ENCODE results near the gene ABCG2. TPM values are rescaled to one million over a fixed set of nuclear protein-coding genes. Genes with fewer than 3 reads are reported as not detected.

The ABCG2 gene
- total RNA-seq, 1 donor from 2014 or later = 0.56 TPM

DNA sequence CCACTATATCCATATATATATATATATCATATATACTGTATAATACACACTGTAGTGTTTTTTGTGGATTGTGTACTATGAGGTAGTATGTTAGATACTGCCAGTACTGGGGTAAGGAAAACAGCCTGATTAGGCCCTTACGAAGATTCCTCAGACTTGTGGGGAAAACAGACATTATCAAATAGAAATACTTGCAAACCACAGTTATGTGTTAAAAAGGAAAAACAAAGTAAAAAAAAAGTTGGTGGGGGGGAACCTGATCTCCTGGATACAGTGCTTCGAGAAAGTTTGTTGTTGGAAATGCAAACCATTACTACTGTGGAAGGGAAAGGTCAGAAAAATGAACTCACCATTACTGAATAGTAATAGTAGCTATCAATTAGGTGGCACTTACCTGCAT is 98.0 kb downstream of the ABCG2 start:
- no peak for DNase-seq
- Mint-ChIP-seq H3K27me3 (no peaks in the 10 kb centered on the region), H3K4me1 (peaks cover 4% of the 10 kb centered on the region), H3K4me3 (no peak overlapping the region), H3K9me3 (no peaks in the 10 kb centered on the region), H3K36me3 (ENCODE audit: low read depth) (peaks cover 12% of the 10 kb centered on the region), H3K27ac (no peak overlapping the region)
- intact Hi-C loops (cut with micrococcal nuclease) = no loop called here

DNA sequence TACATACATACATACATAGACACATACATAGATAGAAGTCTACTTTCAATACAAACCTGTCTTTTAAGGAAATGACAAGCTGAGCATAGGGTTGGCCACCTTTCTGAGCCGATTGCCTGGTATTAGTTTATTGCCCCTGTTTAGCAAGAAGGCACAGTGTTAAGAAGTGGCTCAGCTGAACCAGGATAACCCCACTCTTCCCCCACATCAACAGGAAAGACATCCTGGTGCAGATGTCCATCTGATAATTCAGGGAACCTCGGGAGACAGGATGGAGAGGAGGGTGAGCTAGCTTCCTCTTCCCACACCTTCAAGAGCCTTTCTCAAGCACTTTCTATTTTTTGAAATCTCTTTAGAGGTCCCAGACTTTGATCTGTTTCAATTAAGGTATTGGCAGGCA is 98.7 kb downstream of the ABCG2 start:
- Mint-ChIP-seq H3K36me3 (ENCODE audit: low read depth) (peaks cover 12% of the 10 kb centered on the region), H3K4me3 (no peak overlapping the region), H3K27ac (no peak overlapping the region), H3K4me1 (peaks cover 4% of the 10 kb centered on the region), H3K9me3 (no peaks in the 10 kb centered on the region), H3K27me3 (no peaks in the 10 kb centered on the region)
- intact Hi-C loops (cut with micrococcal nuclease) = no loop called here
- no peak for DNase-seq

- intact Hi-C loops (cut with micrococcal nuclease) = no loop called here
- H3K36me3 Mint-ChIP-seq (ENCODE audit: low read depth) = peaks cover 15% of the 10 kb centered on the region
- H3K27ac Mint-ChIP-seq = no peak overlapping the region
- no peaks in the 10 kb centered on the region for H3K9me3 Mint-ChIP-seq
- H3K4me1 Mint-ChIP-seq = peaks cover 4% of the 10 kb centered on the region
- no peak overlapping the region for H3K4me3 Mint-ChIP-seq
- no peak for DNase-seq
- no peaks in the 10 kb centered on the region for H3K27me3 Mint-ChIP-seq
These were observed 100.1 kb downstream of the ABCG2 start for GRCh38 chr4:88058295-88058694.

GRCh38 chr4:88054901-88055300 is 103.5 kb downstream of the ABCG2 start:
- no peaks in the 10 kb centered on the region for H3K27me3 Mint-ChIP-seq
- H3K9me3 Mint-ChIP-seq = no peaks in the 10 kb centered on the region
- H3K4me3 Mint-ChIP-seq = no peak overlapping the region
- H3K27ac Mint-ChIP-seq = no peak overlapping the region
- DNase-seq = no peak
- peaks cover 4% of the 10 kb centered on the region for H3K4me1 Mint-ChIP-seq
- intact Hi-C loops (cut with micrococcal nuclease) = no loop called here
- peaks cover 18% of the 10 kb centered on the region for H3K36me3 Mint-ChIP-seq (ENCODE audit: low read depth)

GRCh38 chr4:88054229-88054628 is 104.2 kb downstream of the ABCG2 start:
- Mint-ChIP-seq H3K4me3 (no peak overlapping the region), H3K36me3 (ENCODE audit: low read depth) (peaks cover 14% of the 10 kb centered on the region), H3K4me1 (no peaks in the 10 kb centered on the region), H3K27ac (no peak overlapping the region), H3K27me3 (no peaks in the 10 kb centered on the region), H3K9me3 (no peaks in the 10 kb centered on the region)
- DNase-seq = no peak
- intact Hi-C loops (cut with micrococcal nuclease) = no loop called here

DNA sequence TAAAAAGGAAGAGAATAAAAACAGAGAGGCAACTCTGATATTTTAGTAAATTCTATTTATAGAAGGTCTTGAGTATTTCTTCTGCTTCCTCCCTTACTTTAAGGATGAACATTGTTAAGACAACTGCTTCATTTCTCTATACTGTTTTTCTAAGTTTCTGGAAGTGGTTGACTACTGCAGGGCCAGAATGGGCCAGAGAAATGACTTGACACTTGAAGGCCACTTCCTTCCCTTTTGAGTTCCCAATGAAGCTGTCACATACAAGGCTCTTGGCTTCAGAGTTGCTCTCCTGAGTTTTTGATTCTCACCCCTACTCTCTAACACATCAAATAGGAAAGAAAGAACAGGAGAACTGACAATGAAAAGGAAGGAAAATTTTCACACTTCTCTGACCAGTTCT is 113.4 kb downstream of the ABCG2 start:
- Mint-ChIP-seq H3K27ac (no peak overlapping the region), H3K9me3 (no peaks in the 10 kb centered on the region), H3K36me3 (ENCODE audit: low read depth) (peaks cover 13% of the 10 kb centered on the region), H3K4me3 (no peak overlapping the region), H3K27me3 (no peaks in the 10 kb centered on the region), H3K4me1 (no peaks in the 10 kb centered on the region)
- intact Hi-C loops (cut with micrococcal nuclease) = no loop called here
- no peak for DNase-seq

- intact Hi-C loops (cut with micrococcal nuclease) = no loop called here
- H3K27ac Mint-ChIP-seq = no peak overlapping the region
- H3K9me3 Mint-ChIP-seq = no peaks in the 10 kb centered on the region
- no peak for DNase-seq
- H3K36me3 Mint-ChIP-seq (ENCODE audit: low read depth) = peaks cover 16% of the 10 kb centered on the region
- no peaks in the 10 kb centered on the region for H3K27me3 Mint-ChIP-seq
- H3K4me3 Mint-ChIP-seq = no peak overlapping the region
- H3K4me1 Mint-ChIP-seq = no peaks in the 10 kb centered on the region
These were observed 114.7 kb downstream of the ABCG2 start for GRCh38 chr4:88043586-88044340.

GRCh38 chr4:88043001-88043400 is 115.4 kb downstream of the ABCG2 start:
- no peak overlapping the region for H3K4me3 Mint-ChIP-seq
- H3K4me1 Mint-ChIP-seq = no peaks in the 10 kb centered on the region
- H3K9me3 Mint-ChIP-seq = no peaks in the 10 kb centered on the region
- intact Hi-C loops (cut with micrococcal nuclease) = no loop called here
- H3K27ac Mint-ChIP-seq = no peak overlapping the region
- no peak for DNase-seq
- H3K27me3 Mint-ChIP-seq = no peaks in the 10 kb centered on the region
- H3K36me3 Mint-ChIP-seq (ENCODE audit: low read depth) = peaks cover 15% of the 10 kb centered on the region

DNA sequence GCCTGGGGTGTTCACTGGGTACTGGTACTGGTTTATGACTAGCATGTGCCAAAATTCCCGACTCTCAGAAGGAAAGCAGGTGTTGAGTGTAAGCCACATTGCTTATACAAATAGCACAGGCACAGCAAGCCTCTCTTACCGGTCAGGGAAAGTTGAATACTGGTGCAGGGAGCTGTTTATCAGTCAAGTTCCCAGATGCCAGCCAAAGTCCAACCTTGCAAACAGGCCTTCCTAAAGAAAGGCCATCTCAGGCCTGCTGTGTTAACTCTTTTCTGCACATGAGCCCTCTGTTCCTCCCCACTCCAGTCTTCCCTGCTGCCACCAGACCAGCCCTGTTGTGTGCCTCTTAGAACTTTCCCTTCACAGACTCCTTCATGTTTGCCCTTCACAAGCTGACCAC is 116.8 kb downstream of the ABCG2 start:
- H3K36me3 Mint-ChIP-seq (ENCODE audit: low read depth) = peaks cover 16% of the 10 kb centered on the region
- H3K4me1 Mint-ChIP-seq = no peaks in the 10 kb centered on the region
- H3K4me3 Mint-ChIP-seq = no peak overlapping the region

GRCh38 chr4:88040707-88041106 is 117.7 kb downstream of the ABCG2 start:
- Mint-ChIP-seq H3K36me3 (ENCODE audit: low read depth) (peaks cover 19% of the 10 kb centered on the region), H3K27ac (no peak overlapping the region), H3K4me3 (no peak overlapping the region), H3K4me1 (no peaks in the 10 kb centered on the region), H3K9me3 (no peaks in the 10 kb centered on the region), H3K27me3 (no peaks in the 10 kb centered on the region)
- DNase-seq = no peak
- intact Hi-C loops (cut with micrococcal nuclease) = no loop called here

More for the DNA sequence above, 116.8 kb downstream of the ABCG2 start:
- no peaks in the 10 kb centered on the region for H3K27me3 Mint-ChIP-seq
- no peaks in the 10 kb centered on the region for H3K9me3 Mint-ChIP-seq
- H3K27ac Mint-ChIP-seq = no peak overlapping the region
- no peak for DNase-seq
- intact Hi-C loops (cut with micrococcal nuclease) = no loop called here

Other genes starting within 250 kb of the ABCG2 start
- gene SPP1, start 182.9 kb downstream of the ABCG2 start, total RNA-seq = 0.45 and 0.54 TPM in 2 replicates
- 10.1 and 12.3 TPM in 2 replicates for gene PKD2, start 151.0 kb downstream of the ABCG2 start, total RNA-seq
- 38.8 and 43.8 TPM in 2 replicates for gene PPM1K, start 125.9 kb upstream of the ABCG2 start, total RNA-seq
- 5.3 and 6.4 TPM in 2 replicates for gene HERC6, start 220.2 kb upstream of the ABCG2 start, total RNA-seq